Thyroid gland (tissue), 4 donors: ENCODE measurements around the gene STEAP1.

Experiments used
- POLR2A ChIP-seq, 2 donors: fragments of 450-650 bp; IDR thresholded peaks; one replicate each; pipeline ENCODE4 v1.6.1; 2017; ENCODE audit warnings: antibody characterized with exemption in 2 of 2, mild to moderate bottlenecking in 2 of 2, moderate library complexity in 1 of 2
- TF ChIP-seq, protein P1 (sequence below), 6 experiments: fragments of 200-600 bp in 3 of 6; fragments of 450-650 bp in 3 of 6; sonication (generic) in 3 of 6; IDR thresholded peaks; one replicate each; pipeline ENCODE4 v1.5.1; 2016 to 2019; ENCODE audit warnings: antibody characterized with exemption in 6 of 6, mild to moderate bottlenecking in 2 of 6, inconsistent platforms in 1 of 6, moderate library complexity in 1 of 6

DNA sequence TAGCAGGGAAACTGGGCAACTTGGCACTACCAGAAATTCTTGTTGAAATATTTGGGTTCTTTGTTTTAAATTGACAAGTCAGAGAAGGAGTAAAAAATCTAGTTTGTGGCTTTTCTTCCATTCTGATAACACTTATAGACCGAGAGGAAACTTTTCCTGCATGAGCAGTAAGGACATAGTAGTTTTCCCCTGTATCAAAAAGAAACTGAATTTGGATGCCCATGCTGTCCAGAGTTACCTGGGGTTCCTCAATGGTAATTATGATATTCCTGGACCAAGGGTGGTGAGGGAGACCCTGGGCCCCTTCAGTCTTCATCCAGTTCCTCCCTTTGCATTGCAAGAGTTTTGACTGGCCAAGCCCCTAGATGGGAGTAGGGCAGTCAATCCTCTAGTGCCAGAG lies 37.4 kb downstream of the STEAP1 start:
- TF ChIP-seq, protein P1, sequence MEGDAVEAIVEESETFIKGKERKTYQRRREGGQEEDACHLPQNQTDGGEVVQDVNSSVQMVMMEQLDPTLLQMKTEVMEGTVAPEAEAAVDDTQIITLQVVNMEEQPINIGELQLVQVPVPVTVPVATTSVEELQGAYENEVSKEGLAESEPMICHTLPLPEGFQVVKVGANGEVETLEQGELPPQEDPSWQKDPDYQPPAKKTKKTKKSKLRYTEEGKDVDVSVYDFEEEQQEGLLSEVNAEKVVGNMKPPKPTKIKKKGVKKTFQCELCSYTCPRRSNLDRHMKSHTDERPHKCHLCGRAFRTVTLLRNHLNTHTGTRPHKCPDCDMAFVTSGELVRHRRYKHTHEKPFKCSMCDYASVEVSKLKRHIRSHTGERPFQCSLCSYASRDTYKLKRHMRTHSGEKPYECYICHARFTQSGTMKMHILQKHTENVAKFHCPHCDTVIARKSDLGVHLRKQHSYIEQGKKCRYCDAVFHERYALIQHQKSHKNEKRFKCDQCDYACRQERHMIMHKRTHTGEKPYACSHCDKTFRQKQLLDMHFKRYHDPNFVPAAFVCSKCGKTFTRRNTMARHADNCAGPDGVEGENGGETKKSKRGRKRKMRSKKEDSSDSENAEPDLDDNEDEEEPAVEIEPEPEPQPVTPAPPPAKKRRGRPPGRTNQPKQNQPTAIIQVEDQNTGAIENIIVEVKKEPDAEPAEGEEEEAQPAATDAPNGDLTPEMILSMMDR (IDR thresholded peaks at IDR 0.05), result no peak
- no peak for TF ChIP-seq POLR2A (IDR thresholded peaks at IDR 0.05)
